H1 (cell line): ENCODE measurements around the gene PAPOLA. TPM values are rescaled to one million over a fixed set of nuclear protein-coding genes. Genes with fewer than 3 reads are reported as not detected.

Experiments
- CTCF ChIA-PET: fragments of 300-600 bp; sonication (Branson Sonifier 250); formaldehyde crosslinking; loops from one replicate; lab custom pipeline; 2021; ENCODE audit not compliant: partially characterized antibody; lab: Charles Lee
- POLR2A ChIA-PET: fragments of 300-600 bp; sonication (Branson Sonifier 250); formaldehyde crosslinking; loops from one replicate; lab custom pipeline; 2021; ENCODE audit warnings: inconsistent platforms; ENCODE audit not compliant: partially characterized antibody; lab: Charles Lee
- DNase-seq, 2 experiments: peaks; one replicate each; pipeline versions ENCODE4 v3.0.0 to v3.0.0-alpha.2; 2010 to 2022; ENCODE audit warnings: low spot score in 2 of 2, low read depth in 1 of 2, mixed read lengths in 1 of 2
- FAIRE-seq: peaks from 2 replicates; lab custom pipeline; 2011; peaks lifted over from hg19 to GRCh38; lab: Jason Lieb, UNC
- H2AFZ ChIP-seq: 2 replicates; pipeline ENCODE4 v1.8.1; 2012; ENCODE audit warnings: low read length, inconsistent platforms
- H2AK5ac ChIP-seq: 2 replicates; pipeline ENCODE4 v1.6.1; 2013; ENCODE audit warnings: low read depth, low read length
- H2BK120ac ChIP-seq: replicated peaks from 2 replicates; pipeline ENCODE3; 2013; ENCODE audit warnings: low read depth, low read length, inconsistent platforms
- H2BK12ac ChIP-seq: 2 replicates; pipeline ENCODE4 v1.6.1; 2013; ENCODE audit warnings: low read depth, low read length
- H2BK15ac ChIP-seq: 2 replicates; pipeline ENCODE4 v1.6.1; 2013; ENCODE audit warnings: low read length
- H2BK20ac ChIP-seq: 2 replicates; pipeline ENCODE4 v1.6.1; 2013; ENCODE audit warnings: low read length
- H2BK5ac ChIP-seq: 2 replicates; pipeline ENCODE4 v1.6.1; 2013; ENCODE audit warnings: low read depth, low read length
- H3K14ac ChIP-seq: 2 replicates; pipeline ENCODE4 v1.6.1; 2013; ENCODE audit warnings: inconsistent platforms; ENCODE audit not compliant: insufficient read length
- H3K18ac ChIP-seq: 2 replicates; pipeline ENCODE4 v1.6.1; 2013; ENCODE audit warnings: low read length; ENCODE audit errors: extremely low read depth
- H3K23ac ChIP-seq: 2 replicates; pipeline ENCODE4 v1.6.1; 2013; ENCODE audit warnings: inconsistent platforms; ENCODE audit not compliant: insufficient read length
- H3K23me2 ChIP-seq: 2 replicates; pipeline ENCODE4 v1.6.1; 2013; ENCODE audit warnings: low read depth, low read length
- H3K27ac ChIP-seq: 2 replicates; pipeline ENCODE4 v1.6.1; 2011; ENCODE audit warnings: low read depth, low read length, inconsistent platforms
- H3K27me3 ChIP-seq, 4 experiments: replicated peaks in 1 of 4; 1 replicate in 1 of 4; 2 replicates in 3 of 4; pipeline versions ENCODE4 v1.6.1 to v1.8.1; 2011 to 2013; ENCODE audit warnings: low read length in 3 of 4, mild to moderate bottlenecking in 3 of 4, inconsistent platforms in 2 of 4, mixed read lengths in 2 of 4, moderate library complexity in 1 of 4; ENCODE audit not compliant: control insufficient read depth in 3 of 4, insufficient read depth in 3 of 4; ENCODE audit errors: extremely low read depth in 1 of 4
- H3K36me3 ChIP-seq, 4 experiments: 2 replicates each; pipeline versions ENCODE4 v1.6.1 to v1.8.1; 2011 to 2013; ENCODE audit warnings: mild to moderate bottlenecking in 4 of 4, low read length in 3 of 4, moderate library complexity in 2 of 4, control low read depth in 1 of 4, inconsistent platforms in 1 of 4; ENCODE audit not compliant: insufficient read depth in 4 of 4, control insufficient read depth in 2 of 4
- H3K4ac ChIP-seq: replicated peaks from 2 replicates; pipeline ENCODE3; 2013; ENCODE audit warnings: low read length, low read depth, mixed read lengths, inconsistent platforms; ENCODE audit not compliant: insufficient read length
- H3K4me1 ChIP-seq, 4 experiments: replicated peaks in 1 of 4; 1 replicate in 1 of 4; 2 replicates in 3 of 4; pipeline versions ENCODE4 v1.6.1 to v1.8.1; 2011 to 2013; ENCODE audit warnings: low read length in 3 of 4, inconsistent platforms in 2 of 4, mixed read lengths in 1 of 4; ENCODE audit not compliant: insufficient read depth in 4 of 4, control insufficient read depth in 3 of 4
- H3K4me2 ChIP-seq, 2 experiments: 2 replicates each; pipeline versions ENCODE4 v1.6.1 to v1.8.1; 2011 to 2013; ENCODE audit warnings: low read depth in 2 of 2, low read length in 2 of 2, control low read depth in 1 of 2, inconsistent platforms in 1 of 2, mild to moderate bottlenecking in 1 of 2; ENCODE audit not compliant: insufficient read depth in 1 of 2
- H3K4me3 ChIP-seq, 4 experiments: fragments of 200-600, 300-600 bp in 1 of 4; sonication (generic), shearing (Covaris generic), sonication (Bioruptor Twin) in 1 of 4; 2 replicates each; pipeline versions ENCODE4 v1.5.1 to v1.8.1; 2011 to 2016; ENCODE audit warnings: low read length in 4 of 4, low read depth in 3 of 4, control low read depth in 2 of 4, inconsistent platforms in 2 of 4, mild to moderate bottlenecking in 2 of 4, mixed read lengths in 1 of 4, moderate library complexity in 1 of 4; ENCODE audit not compliant: insufficient read depth in 2 of 4; ENCODE audit errors: extremely low read depth in 1 of 4
- H3K56ac ChIP-seq: replicated peaks from 2 replicates; pipeline ENCODE3; 2013; ENCODE audit warnings: low read depth, mild to moderate bottlenecking, mixed read lengths, low read length, inconsistent platforms; ENCODE audit not compliant: insufficient read length
- H3K79me1 ChIP-seq: 2 replicates; pipeline ENCODE4 v1.6.1; 2013; ENCODE audit warnings: low read depth, low read length, control low read depth
- H3K79me2 ChIP-seq, 2 experiments: 2 replicates each; pipeline versions ENCODE4 v1.6.1 to v1.8.1; 2012 to 2013; ENCODE audit warnings: low read length in 2 of 2, mild to moderate bottlenecking in 2 of 2, inconsistent platforms in 1 of 2; ENCODE audit not compliant: insufficient read depth in 2 of 2, control insufficient read depth in 1 of 2
- H3K9ac ChIP-seq, 4 experiments: replicated peaks in 1 of 4; 1 replicate in 1 of 4; 2 replicates in 3 of 4; pipeline versions ENCODE4 v1.6.1 to v1.8.1; 2011 to 2013; ENCODE audit warnings: low read depth in 3 of 4, low read length in 3 of 4, control low read depth in 2 of 4, mild to moderate bottlenecking in 2 of 4, moderate library complexity in 2 of 4, inconsistent platforms in 1 of 4; ENCODE audit errors: extremely low read depth in 1 of 4
- H3K9me3 ChIP-seq, 2 experiments: 2 replicates each; pipeline versions ENCODE4 v1.6.1 to v1.8.1; 2012 to 2013; ENCODE audit warnings: mild to moderate bottlenecking in 2 of 2, moderate library complexity in 2 of 2, control low read depth in 1 of 2, inconsistent platforms in 1 of 2, low read depth in 1 of 2, low read length in 1 of 2, mixed read lengths in 1 of 2; ENCODE audit not compliant: insufficient read depth in 2 of 2
- H4K20me1 ChIP-seq, 2 experiments: replicated peaks in 1 of 2; 2 replicates each; pipeline versions ENCODE3 to v1.8.1; 2011 to 2013; ENCODE audit warnings: inconsistent platforms in 2 of 2, low read length in 2 of 2, mild to moderate bottlenecking in 1 of 2; ENCODE audit not compliant: insufficient read depth in 2 of 2, control insufficient read depth in 1 of 2
- H4K5ac ChIP-seq: 2 replicates; pipeline ENCODE4 v1.6.1; 2013; ENCODE audit warnings: low read length, low read depth, mixed read lengths, inconsistent platforms; ENCODE audit not compliant: insufficient read length
- H4K8ac ChIP-seq: 2 replicates; pipeline ENCODE4 v1.8.0; 2013; ENCODE audit warnings: mild to moderate bottlenecking, moderate library complexity, low read length, inconsistent platforms; ENCODE audit not compliant: insufficient read depth; ENCODE audit errors: extremely low read depth
- H4K91ac ChIP-seq: replicated peaks from 2 replicates; pipeline ENCODE3; 2013; ENCODE audit warnings: low read length, mixed read lengths, inconsistent platforms; ENCODE audit not compliant: insufficient read length
- EGR1 ChIP-seq: IDR thresholded peaks from 2 replicates; pipeline ENCODE4 v1.6.1; 2011; ENCODE audit warnings: low read depth, low read length, borderline replicate concordance
- MAX ChIP-seq: IDR thresholded peaks from 2 replicates; pipeline ENCODE4 v1.6.1; 2012; ENCODE audit warnings: inconsistent platforms
- WGBS, 2 experiments: shearing (Covaris generic) in 1 of 2; methylation state at CpG; one replicate each; pipeline versions ENCODE4 v1.1.6 to v1.1.7; 2013 to 2015; ENCODE audit warnings: low lambda C conversion rate in 2 of 2, mixed read lengths in 2 of 2, inconsistent platforms in 1 of 2, low coverage in 1 of 2, missing lambda C conversion rate in 1 of 2; ENCODE audit not compliant: insufficient replicate concordance in 2 of 2, insufficient coverage in 1 of 2, insufficient read length in 1 of 2; ENCODE audit errors: extremely low coverage in 1 of 2, missing lambda C conversion rate in 1 of 2; 5-methylcytosine and 5-hydroxymethylcytosine counted together
- polyA plus RNA-seq, 7 experiments: library from polyadenylated mRNA; depleted of rRNA in 3 of 7; stranded (reverse) in 5 of 7; unstranded in 2 of 7; fragments of >200 nt in 5 of 7; fragments of 200-250 nt in 2 of 7; gene quantifications; 1 replicate in 5 of 7; 2 replicates in 1 of 7; 4 replicates in 1 of 7; pipeline versions ENCODE4 v1.2.1 to v1.2.3, GENCODE V29; 2011 to 2013; ENCODE audit warnings: missing spikeins in 2 of 7, mixed read lengths in 2 of 7
- total RNA-seq: library from RNA; stranded (reverse); fragmentation: NEBNext Ultra II Directional; extraction: Animal tissue kit (Norgen Biotek cat#: 25700); gene quantifications from 2 replicates; pipeline ENCODE4 v1.2.1, GENCODE V29; 2021

Gene PAPOLA
- total and polyA plus RNA-seq, 2 of the 8 experiments (the other 6 are each of a cell fraction or from before 2014, with no cell fraction given) = 163 to 239 TPM

- POLR2A ChIA-PET = interaction anchor here (0.7 to 1.9 kb wide), 2 partner anchors 29 to 107 kb away, joined by 3 to 4 read pairs; no protein-coding TSS in a partner anchor
- no peak overlapping the region for H2AFZ ChIP-seq
- TF ChIP-seq MAX = no peak
- no peak for TF ChIP-seq EGR1
- TF ChIP-seq, all 59 proteins: peak for 0
- DNase-seq (no peak), FAIRE-seq (no peak)
- H2BK20ac ChIP-seq = no peak overlapping the region
- H2BK12ac ChIP-seq = no peak overlapping the region
- H4K8ac ChIP-seq = no peak overlapping the region
- no peak overlapping the region for H3K4ac ChIP-seq
- H3K4me2 ChIP-seq = no peak overlapping the region
- H2BK120ac ChIP-seq = no peak overlapping the region
- no peaks in the 10 kb centered on the region for H3K79me2 ChIP-seq
- H3K56ac ChIP-seq = no peak overlapping the region
- H4K20me1 ChIP-seq = no peaks in the 10 kb centered on the region
- H3K23ac ChIP-seq = no peak overlapping the region
- WGBS, 2 experiments = 96% methylated on average over 5 of the region's 6 CpGs; no CpG with 5 or more reads in 1 of the 2 experiments
- no peak overlapping the region for H3K18ac ChIP-seq
- H3K27ac ChIP-seq = no peak overlapping the region
- H3K36me3 ChIP-seq = no peaks in the 10 kb centered on the region
- H2BK5ac ChIP-seq = no peak overlapping the region
- no peak overlapping the region for H2BK15ac ChIP-seq
- CTCF ChIA-PET = interaction anchor here (0.7 kb wide), 1 partner anchor 491 kb away, joined by 3 read pairs; no protein-coding TSS in a partner anchor
- no peak overlapping the region for H3K4me3 ChIP-seq
- no peaks in the 10 kb centered on the region for H3K4me1 ChIP-seq
- H4K5ac ChIP-seq = no peak overlapping the region
- no peak overlapping the region for H3K9ac ChIP-seq
- no peaks in the 10 kb centered on the region for H3K27me3 ChIP-seq
- H3K14ac ChIP-seq = no peak overlapping the region
- no peaks in the 10 kb centered on the region for H3K9me3 ChIP-seq
- H4K91ac ChIP-seq = no peak overlapping the region
- H3K23me2 ChIP-seq = no peaks in the 10 kb centered on the region
- H3K79me1 ChIP-seq = no peaks in the 10 kb centered on the region
- H2AK5ac ChIP-seq = no peak overlapping the region
These were observed 24.1 kb upstream of the PAPOLA start for GRCh38 chr14:96478119-96478518.
